ENCODE data around the gene NPDC1.

GRCh38 chr9:137066096-137066861 lies 20.3 kb upstream of the NPDC1 start:
- TF ChIP-seq OSR1 (CRISPR knock-in tag; IDR thresholded peaks at IDR 0.05), result no peak
- no peak for TF ChIP-seq ESRRG (CRISPR knock-in tag; IDR thresholded peaks at IDR 0.05)
- TF ChIP-seq RARB (CRISPR knock-in tag; IDR thresholded peaks at IDR 0.05), result no peak
- TF ChIP-seq TOX (CRISPR knock-in tag; IDR thresholded peaks at IDR 0.05; ENCODE audit: borderline replicate concordance), result no peak
- TF ChIP-seq TCF4 (CRISPR knock-in tag; IDR thresholded peaks at IDR 0.05; ENCODE audit: borderline replicate concordance), result no peak
- no peak for TF ChIP-seq PATZ1 (CRISPR knock-in tag; IDR thresholded peaks at IDR 0.05; ENCODE audit: borderline replicate concordance)
- TF ChIP-seq ZC3H10 (CRISPR knock-in tag; IDR thresholded peaks at IDR 0.05), result no peak
- TF ChIP-seq CSDC2 (CRISPR knock-in tag; IDR thresholded peaks at IDR 0.05), result no peak
- TF ChIP-seq ZNF565 (CRISPR knock-in tag; conservative IDR thresholded peaks at IDR 0.05; ENCODE audit: low read depth), result no peak
- no peak for TF ChIP-seq ZFP3 (CRISPR knock-in tag; IDR thresholded peaks at IDR 0.05)
- TF ChIP-seq BACH2 (CRISPR knock-in tag; IDR thresholded peaks at IDR 0.05; ENCODE audit: borderline replicate concordance), result no peak
- TF ChIP-seq PPARA (CRISPR knock-in tag; IDR thresholded peaks at IDR 0.05; ENCODE audit: borderline replicate concordance), result no peak
- TF ChIP-seq CREB5 (CRISPR knock-in tag; IDR thresholded peaks at IDR 0.05; ENCODE audit: low read depth), result no peak
- TF ChIP-seq ISL1 (CRISPR knock-in tag; IDR thresholded peaks at IDR 0.05), result no peak

Data from SK-N-SH treated with all-trans-retinoic acid at 6 μM for 48 hours (cell line).